K562 (cell line): ENCODE results near the gene PPP2R1A. TPM values are rescaled to one million over a fixed set of nuclear protein-coding genes. Genes with fewer than 3 reads are reported as not detected.

Experiments
- GATA2 ChIP-seq: sonication (generic); formaldehyde crosslinking; IDR thresholded peaks from 2 replicates; pipeline ENCODE4 v1.4.0; 2020; ENCODE audit warnings: mild to moderate bottlenecking, missing genetic modification reagents
- RHOXF2B ChIP-seq: fragments of 250-450 bp; sonication (Bioruptor Pico); conservative IDR thresholded peaks from 2 replicates; pipeline ENCODE4 v1.5.1; 2021
- SIN3A ChIP-seq, 2 experiments: fragments of 150-350 bp in 1 of 2; IDR thresholded peaks; 2 replicates each; pipeline ENCODE4 v1.6.1; 2011 to 2016; ENCODE audit warnings: borderline replicate concordance in 2 of 2, low read depth in 2 of 2, low read length in 2 of 2, mild to moderate bottlenecking in 2 of 2, moderate library complexity in 2 of 2; ENCODE audit not compliant: control insufficient read depth in 1 of 2
- SRSF3 ChIP-seq: fragments of 200-400 bp; formaldehyde crosslinking; IDR thresholded peaks from 2 replicates; pipeline ENCODE4 v1.6.1; 2016; ENCODE audit warnings: mild to moderate bottlenecking, low read length, moderate library complexity; ENCODE audit not compliant: insufficient read depth
- polyA plus RNA-seq, 8 experiments: library from polyadenylated mRNA; depleted of rRNA in 4 of 8; stranded (reverse) in 5 of 8; unstranded in 3 of 8; fragments of >200 nt; fragmentation: Nextera tagmentation in 2 of 8; fragmentation: Illumina TruSeq in 1 of 8; extraction: Ambion mirVana in 2 of 8; extraction: Trizol in 1 of 8; gene quantifications; 2 replicates each; pipeline versions ENCODE4 v1.2.1 to v1.2.3, GENCODE V29; 2011 to 2014; ENCODE audit warnings: inconsistent platforms in 1 of 8, missing spikeins in 1 of 8
- total RNA-seq, 7 experiments: library from RNA; depleted of rRNA in 6 of 7; stranded (reverse); fragments of >200 nt in 6 of 7; fragmentation: Illumina TruSeq in 2 of 7; extraction: Trizol in 2 of 7; gene quantifications; 2 replicates each; pipeline versions ENCODE4 v1.2.1 to v1.2.3, GENCODE V29; 2011 to 2021; ENCODE audit warnings: low replicate concordance in 1 of 7
- TF ChIP-seq, protein P1 (sequence below), 2 experiments: fragments of 450-650 bp in 1 of 2; sonication (generic) in 1 of 2; formaldehyde crosslinking in 1 of 2; IDR thresholded peaks; 2 replicates each; pipeline versions ENCODE4 v1.7.1 to v1.9.0; 2016 to 2022; ENCODE audit warnings: inconsistent platforms in 1 of 2, mild to moderate bottlenecking in 1 of 2, missing genetic modification reagents in 1 of 2
- TF ChIP-seq, protein P2 (sequence below): sonication (generic); formaldehyde crosslinking; IDR thresholded peaks from 2 replicates; pipeline ENCODE4 v1.8.1; 2023; ENCODE audit warnings: mild to moderate bottlenecking, missing genetic modification reagents, moderate library complexity
- TF ChIP-seq, protein P3 (sequence below): fragments of 250-450 bp; sonication (Bioruptor Pico); IDR thresholded peaks from 2 replicates; pipeline ENCODE4 v1.4.0; 2020; ENCODE audit warnings: borderline replicate concordance

Gene PPP2R1A
- total and polyA plus RNA-seq, 9 of the 15 experiments (the other 6 are each of a cell fraction or from before 2014, with no cell fraction given), result 10.1 to 211 (median 70.1) TPM

DNA sequence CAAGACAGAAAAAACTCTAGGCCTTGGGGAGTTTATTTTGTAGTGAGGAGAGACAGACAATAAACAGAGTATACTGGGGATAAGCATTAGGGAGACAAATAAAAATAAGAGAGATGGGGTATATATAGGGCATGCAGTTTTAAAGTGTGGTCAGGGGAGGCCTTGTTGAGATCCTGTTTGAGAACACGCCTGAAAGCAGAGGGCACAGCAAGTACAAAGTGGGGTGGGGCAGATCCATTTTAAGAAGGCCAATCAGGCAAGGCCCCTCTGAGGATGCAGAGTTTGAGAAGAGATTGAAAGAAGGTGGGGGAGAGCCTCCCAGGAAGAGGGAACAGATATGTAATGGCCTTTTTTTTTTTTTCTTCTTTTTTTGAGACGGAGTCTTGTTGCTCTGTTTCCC, 2.1 kb downstream of the PPP2R1A start (continued):
- TF ChIP-seq, protein P1, sequence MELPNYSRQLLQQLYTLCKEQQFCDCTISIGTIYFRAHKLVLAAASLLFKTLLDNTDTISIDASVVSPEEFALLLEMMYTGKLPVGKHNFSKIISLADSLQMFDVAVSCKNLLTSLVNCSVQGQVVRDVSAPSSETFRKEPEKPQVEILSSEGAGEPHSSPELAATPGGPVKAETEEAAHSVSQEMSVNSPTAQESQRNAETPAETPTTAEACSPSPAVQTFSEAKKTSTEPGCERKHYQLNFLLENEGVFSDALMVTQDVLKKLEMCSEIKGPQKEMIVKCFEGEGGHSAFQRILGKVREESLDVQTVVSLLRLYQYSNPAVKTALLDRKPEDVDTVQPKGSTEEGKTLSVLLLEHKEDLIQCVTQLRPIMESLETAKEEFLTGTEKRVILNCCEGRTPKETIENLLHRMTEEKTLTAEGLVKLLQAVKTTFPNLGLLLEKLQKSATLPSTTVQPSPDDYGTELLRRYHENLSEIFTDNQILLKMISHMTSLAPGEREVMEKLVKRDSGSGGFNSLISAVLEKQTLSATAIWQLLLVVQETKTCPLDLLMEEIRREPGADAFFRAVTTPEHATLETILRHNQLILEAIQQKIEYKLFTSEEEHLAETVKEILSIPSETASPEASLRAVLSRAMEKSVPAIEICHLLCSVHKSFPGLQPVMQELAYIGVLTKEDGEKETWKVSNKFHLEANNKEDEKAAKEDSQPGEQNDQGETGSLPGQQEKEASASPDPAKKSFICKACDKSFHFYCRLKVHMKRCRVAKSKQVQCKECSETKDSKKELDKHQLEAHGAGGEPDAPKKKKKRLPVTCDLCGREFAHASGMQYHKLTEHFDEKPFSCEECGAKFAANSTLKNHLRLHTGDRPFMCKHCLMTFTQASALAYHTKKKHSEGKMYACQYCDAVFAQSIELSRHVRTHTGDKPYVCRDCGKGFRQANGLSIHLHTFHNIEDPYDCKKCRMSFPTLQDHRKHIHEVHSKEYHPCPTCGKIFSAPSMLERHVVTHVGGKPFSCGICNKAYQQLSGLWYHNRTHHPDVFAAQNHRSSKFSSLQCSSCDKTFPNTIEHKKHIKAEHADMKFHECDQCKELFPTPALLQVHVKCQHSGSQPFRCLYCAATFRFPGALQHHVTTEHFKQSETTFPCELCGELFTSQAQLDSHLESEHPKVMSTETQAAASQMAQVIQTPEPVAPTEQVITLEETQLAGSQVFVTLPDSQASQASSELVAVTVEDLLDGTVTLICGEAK (IDR thresholded peaks at IDR 0.05), result no peak
- TF ChIP-seq, protein P1 (CRISPR knock-in tag; IDR thresholded peaks at IDR 0.05), result no peak
- no peak for TF ChIP-seq RHOXF2B (CRISPR knock-in tag)
- no peak for TF ChIP-seq SRSF3
- no peak for TF ChIP-seq SIN3A (IDR thresholded peaks at IDR 0.05; ENCODE audit: borderline replicate concordance in 2 of 2, control insufficient read depth in 1 of 2, low read depth in 2 of 2, low read length in 2 of 2)
- no peak for TF ChIP-seq GATA2 (CRISPR knock-in tag)
- TF ChIP-seq, protein P2, sequence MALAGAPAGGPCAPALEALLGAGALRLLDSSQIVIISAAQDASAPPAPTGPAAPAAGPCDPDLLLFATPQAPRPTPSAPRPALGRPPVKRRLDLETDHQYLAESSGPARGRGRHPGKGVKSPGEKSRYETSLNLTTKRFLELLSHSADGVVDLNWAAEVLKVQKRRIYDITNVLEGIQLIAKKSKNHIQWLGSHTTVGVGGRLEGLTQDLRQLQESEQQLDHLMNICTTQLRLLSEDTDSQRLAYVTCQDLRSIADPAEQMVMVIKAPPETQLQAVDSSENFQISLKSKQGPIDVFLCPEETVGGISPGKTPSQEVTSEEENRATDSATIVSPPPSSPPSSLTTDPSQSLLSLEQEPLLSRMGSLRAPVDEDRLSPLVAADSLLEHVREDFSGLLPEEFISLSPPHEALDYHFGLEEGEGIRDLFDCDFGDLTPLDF (CRISPR knock-in tag), result no peak
- TF ChIP-seq, protein P3, sequence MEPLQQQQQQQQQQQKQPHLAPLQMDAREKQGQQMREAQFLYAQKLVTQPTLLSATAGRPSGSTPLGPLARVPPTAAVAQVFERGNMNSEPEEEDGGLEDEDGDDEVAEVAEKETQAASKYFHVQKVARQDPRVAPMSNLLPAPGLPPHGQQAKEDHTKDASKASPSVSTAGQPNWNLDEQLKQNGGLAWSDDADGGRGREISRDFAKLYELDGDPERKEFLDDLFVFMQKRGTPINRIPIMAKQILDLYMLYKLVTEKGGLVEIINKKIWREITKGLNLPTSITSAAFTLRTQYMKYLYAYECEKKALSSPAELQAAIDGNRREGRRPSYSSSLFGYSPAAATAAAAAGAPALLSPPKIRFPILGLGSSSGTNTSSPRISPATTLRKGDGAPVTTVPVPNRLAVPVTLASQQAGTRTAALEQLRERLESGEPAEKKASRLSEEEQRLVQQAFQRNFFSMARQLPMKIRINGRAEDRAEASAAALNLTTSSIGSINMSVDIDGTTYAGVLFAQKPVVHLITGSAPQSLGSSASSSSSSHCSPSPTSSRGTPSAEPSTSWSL, result no peak
